Measurements from ENCODE around the gene CCR5AS.

DNA sequence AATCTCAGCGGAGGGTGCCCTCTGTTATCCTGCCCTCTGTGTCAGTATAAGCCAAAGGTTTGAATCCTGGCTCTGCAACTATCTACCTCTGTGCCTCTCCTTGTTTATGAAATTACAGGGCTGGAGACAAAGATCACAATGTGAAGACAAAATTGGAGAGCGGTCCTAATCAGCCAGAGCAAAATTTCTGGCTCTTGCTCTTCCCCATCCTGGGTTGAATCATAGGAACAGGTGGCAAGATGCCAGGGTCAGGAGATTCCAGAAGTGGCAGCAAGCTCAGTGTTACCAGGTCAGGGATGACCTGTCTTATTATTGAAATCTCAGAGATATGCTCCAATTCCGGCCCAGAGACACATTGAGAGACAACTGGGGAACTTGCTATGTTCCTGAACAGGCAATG is 55.2 kb downstream of the CCR5AS start:
- TF ChIP-seq, protein P1, sequence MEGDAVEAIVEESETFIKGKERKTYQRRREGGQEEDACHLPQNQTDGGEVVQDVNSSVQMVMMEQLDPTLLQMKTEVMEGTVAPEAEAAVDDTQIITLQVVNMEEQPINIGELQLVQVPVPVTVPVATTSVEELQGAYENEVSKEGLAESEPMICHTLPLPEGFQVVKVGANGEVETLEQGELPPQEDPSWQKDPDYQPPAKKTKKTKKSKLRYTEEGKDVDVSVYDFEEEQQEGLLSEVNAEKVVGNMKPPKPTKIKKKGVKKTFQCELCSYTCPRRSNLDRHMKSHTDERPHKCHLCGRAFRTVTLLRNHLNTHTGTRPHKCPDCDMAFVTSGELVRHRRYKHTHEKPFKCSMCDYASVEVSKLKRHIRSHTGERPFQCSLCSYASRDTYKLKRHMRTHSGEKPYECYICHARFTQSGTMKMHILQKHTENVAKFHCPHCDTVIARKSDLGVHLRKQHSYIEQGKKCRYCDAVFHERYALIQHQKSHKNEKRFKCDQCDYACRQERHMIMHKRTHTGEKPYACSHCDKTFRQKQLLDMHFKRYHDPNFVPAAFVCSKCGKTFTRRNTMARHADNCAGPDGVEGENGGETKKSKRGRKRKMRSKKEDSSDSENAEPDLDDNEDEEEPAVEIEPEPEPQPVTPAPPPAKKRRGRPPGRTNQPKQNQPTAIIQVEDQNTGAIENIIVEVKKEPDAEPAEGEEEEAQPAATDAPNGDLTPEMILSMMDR (IDR thresholded peaks at IDR 0.05; ENCODE audit: low read depth, low read length): no peak
- TF ChIP-seq EZH2phosphoT487 (IDR thresholded peaks at IDR 0.05; ENCODE audit: low read depth): no peak

Measured in OCI-LY3 (cell line).